ENCODE data around the gene CEACAM16. TPM values are rescaled to one million over a fixed set of nuclear protein-coding genes. Genes with fewer than 3 reads are reported as not detected.

The CEACAM16 gene
- total and polyA plus RNA-seq, 9 of the 15 experiments (the other 6 are each of a cell fraction or from before 2014, with no cell fraction given): not detected

GRCh38 chr19:44738603-44739558, 39.9 kb downstream of the CEACAM16 start (continued):
- no peak for TF ChIP-seq ZNF212 (CRISPR knock-in tag; IDR thresholded peaks at IDR 0.05)
- no peak for TF ChIP-seq PCBP1 (IDR thresholded peaks at IDR 0.05; ENCODE audit: low read depth, low read length, poor library complexity, severe bottlenecking)
- TF ChIP-seq CBX8 (IDR thresholded peaks at IDR 0.05; ENCODE audit: borderline replicate concordance, extremely low read depth, low read depth, low read length, poor library complexity, severe bottlenecking): no peak
- no peak for TF ChIP-seq PTTG1 (tag; IDR thresholded peaks at IDR 0.05; ENCODE audit: low read depth)
- TF ChIP-seq, protein P1, sequence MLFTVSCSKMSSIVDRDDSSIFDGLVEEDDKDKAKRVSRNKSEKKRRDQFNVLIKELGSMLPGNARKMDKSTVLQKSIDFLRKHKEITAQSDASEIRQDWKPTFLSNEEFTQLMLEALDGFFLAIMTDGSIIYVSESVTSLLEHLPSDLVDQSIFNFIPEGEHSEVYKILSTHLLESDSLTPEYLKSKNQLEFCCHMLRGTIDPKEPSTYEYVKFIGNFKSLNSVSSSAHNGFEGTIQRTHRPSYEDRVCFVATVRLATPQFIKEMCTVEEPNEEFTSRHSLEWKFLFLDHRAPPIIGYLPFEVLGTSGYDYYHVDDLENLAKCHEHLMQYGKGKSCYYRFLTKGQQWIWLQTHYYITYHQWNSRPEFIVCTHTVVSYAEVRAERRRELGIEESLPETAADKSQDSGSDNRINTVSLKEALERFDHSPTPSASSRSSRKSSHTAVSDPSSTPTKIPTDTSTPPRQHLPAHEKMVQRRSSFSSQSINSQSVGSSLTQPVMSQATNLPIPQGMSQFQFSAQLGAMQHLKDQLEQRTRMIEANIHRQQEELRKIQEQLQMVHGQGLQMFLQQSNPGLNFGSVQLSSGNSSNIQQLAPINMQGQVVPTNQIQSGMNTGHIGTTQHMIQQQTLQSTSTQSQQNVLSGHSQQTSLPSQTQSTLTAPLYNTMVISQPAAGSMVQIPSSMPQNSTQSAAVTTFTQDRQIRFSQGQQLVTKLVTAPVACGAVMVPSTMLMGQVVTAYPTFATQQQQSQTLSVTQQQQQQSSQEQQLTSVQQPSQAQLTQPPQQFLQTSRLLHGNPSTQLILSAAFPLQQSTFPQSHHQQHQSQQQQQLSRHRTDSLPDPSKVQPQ (CRISPR knock-in tag; IDR thresholded peaks at IDR 0.05; ENCODE audit: borderline replicate concordance): no peak
- TF ChIP-seq, protein P2, sequence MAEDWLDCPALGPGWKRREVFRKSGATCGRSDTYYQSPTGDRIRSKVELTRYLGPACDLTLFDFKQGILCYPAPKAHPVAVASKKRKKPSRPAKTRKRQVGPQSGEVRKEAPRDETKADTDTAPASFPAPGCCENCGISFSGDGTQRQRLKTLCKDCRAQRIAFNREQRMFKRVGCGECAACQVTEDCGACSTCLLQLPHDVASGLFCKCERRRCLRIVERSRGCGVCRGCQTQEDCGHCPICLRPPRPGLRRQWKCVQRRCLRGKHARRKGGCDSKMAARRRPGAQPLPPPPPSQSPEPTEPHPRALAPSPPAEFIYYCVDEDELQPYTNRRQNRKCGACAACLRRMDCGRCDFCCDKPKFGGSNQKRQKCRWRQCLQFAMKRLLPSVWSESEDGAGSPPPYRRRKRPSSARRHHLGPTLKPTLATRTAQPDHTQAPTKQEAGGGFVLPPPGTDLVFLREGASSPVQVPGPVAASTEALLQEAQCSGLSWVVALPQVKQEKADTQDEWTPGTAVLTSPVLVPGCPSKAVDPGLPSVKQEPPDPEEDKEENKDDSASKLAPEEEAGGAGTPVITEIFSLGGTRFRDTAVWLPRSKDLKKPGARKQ (CRISPR knock-in tag; IDR thresholded peaks at IDR 0.05): no peak
- no peak for TF ChIP-seq KLF6 (CRISPR knock-in tag; IDR thresholded peaks at IDR 0.05; ENCODE audit: borderline replicate concordance)
